WTC11 (cell line): Measurements from ENCODE around the gene VWA5B1. TPM values are rescaled to one million over a fixed set of nuclear protein-coding genes. Genes with fewer than 3 reads are reported as not detected.

ENCODE experiments used
- ATAC-seq: fragments of 200-7000 bp; cut with Tn5 transposase; 2 replicates; pipeline ENCODE4 v1.10.0; 2021; ENCODE audit warnings: mild to moderate bottlenecking, moderate library complexity
- CTCF ChIA-PET: fragments of 300-600 bp; sonication (Branson Sonifier 250); formaldehyde crosslinking; loops from one replicate; lab custom pipeline; 2021; ENCODE audit warnings: antibody characterized with exemption; lab: Charles Lee
- POLR2A ChIA-PET: fragments of 350-600 bp; sonication (Branson Sonifier 250); formaldehyde crosslinking; loops from one replicate; lab custom pipeline; 2021; ENCODE audit warnings: antibody characterized with exemption; lab: Charles Lee
- DNase-seq: peaks from one replicate; pipeline ENCODE4 v3.0.0; 2021; ENCODE audit warnings: low spot score
- H3K27ac Mint-ChIP-seq: 2 replicates; pipeline ENCODE4 v1.8.0; 2021; ENCODE audit warnings: mixed read lengths
- H3K27me3 Mint-ChIP-seq: 2 replicates; pipeline ENCODE4 v1.8.0; 2021; ENCODE audit warnings: low read depth, mild to moderate bottlenecking, moderate library complexity, mixed read lengths
- H3K36me3 Mint-ChIP-seq: 2 replicates; pipeline ENCODE4 v1.8.0; 2021; ENCODE audit warnings: mixed read lengths
- H3K4me1 Mint-ChIP-seq: 2 replicates; pipeline ENCODE4 v1.8.0; 2022; ENCODE audit warnings: mixed read lengths
- H3K4me3 Mint-ChIP-seq: 2 replicates; pipeline ENCODE4 v1.8.0; 2021; ENCODE audit warnings: mild to moderate bottlenecking, moderate library complexity, mixed read lengths
- H3K9me3 Mint-ChIP-seq: 2 replicates; pipeline ENCODE4 v1.8.0; 2021; ENCODE audit warnings: mixed read lengths
- ARID4B ChIP-seq: sonication (generic); formaldehyde crosslinking; IDR thresholded peaks from 2 replicates; pipeline ENCODE4 v1.8.0; 2023; ENCODE audit warnings: missing genetic modification reagents, mild to moderate bottlenecking, borderline replicate concordance
- ATF2 ChIP-seq: sonication (generic); formaldehyde crosslinking; IDR thresholded peaks from 2 replicates; pipeline ENCODE4 v1.8.1; 2022; ENCODE audit warnings: low read depth, missing genetic modification reagents, borderline replicate concordance
- CBFB ChIP-seq: sonication (generic); formaldehyde crosslinking; IDR thresholded peaks from 2 replicates; pipeline ENCODE4 v1.8.1; 2022; ENCODE audit warnings: mild to moderate bottlenecking, low read depth, missing genetic modification reagents
- ERG ChIP-seq: fragments of 250-450 bp; sonication (Bioruptor Pico); IDR thresholded peaks from 2 replicates; pipeline ENCODE4 v1.8.0; 2021; ENCODE audit warnings: mild to moderate bottlenecking
- ETV6 ChIP-seq: sonication (generic); formaldehyde crosslinking; IDR thresholded peaks from 2 replicates; pipeline ENCODE4 v1.8.1; 2022; ENCODE audit warnings: mild to moderate bottlenecking, missing genetic modification reagents
- GRHL2 ChIP-seq: fragments of 250-450 bp; sonication (Bioruptor Pico); IDR thresholded peaks from 2 replicates; pipeline ENCODE4 v1.8.0; 2022; ENCODE audit warnings: mild to moderate bottlenecking, moderate library complexity; ENCODE audit not compliant: insufficient replicate concordance, severe bottlenecking
- MXD4 ChIP-seq: fragments of 250-450 bp; sonication (Bioruptor Pico); IDR thresholded peaks from 2 replicates; pipeline ENCODE4 v1.8.0; 2021; ENCODE audit warnings: mild to moderate bottlenecking, moderate library complexity, borderline replicate concordance
- NFATC4 ChIP-seq: fragments of 250-450 bp; sonication (Bioruptor Pico); IDR thresholded peaks from 2 replicates; pipeline ENCODE4 v1.9.0; 2021; ENCODE audit warnings: mild to moderate bottlenecking
- NFYB ChIP-seq: sonication (generic); formaldehyde crosslinking; conservative IDR thresholded peaks from 2 replicates; pipeline ENCODE4 v1.8.0; 2022; ENCODE audit warnings: low read depth, missing genetic modification reagents
- NR2C2 ChIP-seq: sonication (generic); formaldehyde crosslinking; IDR thresholded peaks from 2 replicates; pipeline ENCODE4 v1.8.0; 2022; ENCODE audit warnings: mild to moderate bottlenecking, missing genetic modification reagents
- RELA ChIP-seq: sonication (generic); formaldehyde crosslinking; IDR thresholded peaks from 2 replicates; pipeline ENCODE4 v1.8.1; 2022; ENCODE audit warnings: missing genetic modification reagents, mild to moderate bottlenecking, borderline replicate concordance
- TEAD4 ChIP-seq: sonication (generic); formaldehyde crosslinking; IDR thresholded peaks from 2 replicates; pipeline ENCODE4 v1.8.0; 2022; ENCODE audit warnings: mild to moderate bottlenecking, missing genetic modification reagents
- ZBTB21 ChIP-seq: sonication (generic); formaldehyde crosslinking; IDR thresholded peaks from 2 replicates; pipeline ENCODE4 v1.8.1; 2023; ENCODE audit warnings: mild to moderate bottlenecking, missing genetic modification reagents, borderline replicate concordance
- ZNF232 ChIP-seq: sonication (generic); formaldehyde crosslinking; IDR thresholded peaks from 2 replicates; pipeline ENCODE4 v1.8.0; 2022; ENCODE audit warnings: mild to moderate bottlenecking, missing genetic modification reagents
- ZNF416 ChIP-seq: fragments of 250-450 bp; sonication (Bioruptor Pico); IDR thresholded peaks from 2 replicates; pipeline ENCODE4 v1.9.0; 2021; ENCODE audit warnings: mild to moderate bottlenecking, inconsistent platforms
- ZNF425 ChIP-seq: fragments of 250-450 bp; sonication (Bioruptor Pico); conservative IDR thresholded peaks from 2 replicates; pipeline ENCODE4 v1.9.0; 2021; ENCODE audit warnings: mild to moderate bottlenecking
- total RNA-seq: library from RNA; stranded (reverse); gene quantifications from 3 replicates; pipeline ENCODE4 v1.2.3, GENCODE V29; 2021
- TF ChIP-seq, protein P1 (sequence below): sonication (generic); formaldehyde crosslinking; IDR thresholded peaks from 2 replicates; pipeline ENCODE4 v1.8.1; 2022; ENCODE audit warnings: missing genetic modification reagents, borderline replicate concordance
- TF ChIP-seq, protein P2 (sequence below): fragments of 250-450 bp; sonication (Bioruptor Pico); IDR thresholded peaks from 2 replicates; pipeline ENCODE4 v1.9.0; 2021; ENCODE audit warnings: mild to moderate bottlenecking
- TF ChIP-seq, protein P3 (sequence below): fragments of 250-450 bp; sonication (Bioruptor Pico); IDR thresholded peaks from 2 replicates; pipeline ENCODE4 v1.9.0; 2021; ENCODE audit warnings: mild to moderate bottlenecking

The VWA5B1 gene
- total RNA-seq, 1 experiment from 2014 or later = 1.5 TPM

GRCh38 chr1:20348326-20348915, 57.7 kb downstream of the VWA5B1 start (continued):
- no peak for TF ChIP-seq ARID4B
- TF ChIP-seq ZNF416 (CRISPR knock-in tag) = no peak
- TF ChIP-seq, protein P1, sequence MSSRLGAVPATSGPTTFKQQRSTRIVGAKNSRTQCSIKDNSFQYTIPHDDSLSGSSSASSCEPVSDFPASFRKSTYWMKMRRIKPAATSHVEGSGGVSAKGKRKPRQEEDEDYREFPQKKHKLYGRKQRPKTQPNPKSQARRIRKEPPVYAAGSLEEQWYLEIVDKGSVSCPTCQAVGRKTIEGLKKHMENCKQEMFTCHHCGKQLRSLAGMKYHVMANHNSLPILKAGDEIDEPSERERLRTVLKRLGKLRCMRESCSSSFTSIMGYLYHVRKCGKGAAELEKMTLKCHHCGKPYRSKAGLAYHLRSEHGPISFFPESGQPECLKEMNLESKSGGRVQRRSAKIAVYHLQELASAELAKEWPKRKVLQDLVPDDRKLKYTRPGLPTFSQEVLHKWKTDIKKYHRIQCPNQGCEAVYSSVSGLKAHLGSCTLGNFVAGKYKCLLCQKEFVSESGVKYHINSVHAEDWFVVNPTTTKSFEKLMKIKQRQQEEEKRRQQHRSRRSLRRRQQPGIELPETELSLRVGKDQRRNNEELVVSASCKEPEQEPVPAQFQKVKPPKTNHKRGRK (CRISPR knock-in tag) = no peak
- no peak for TF ChIP-seq NR2C2
- no peak for TF ChIP-seq ZBTB21

- peaks cover 3% of the 10 kb centered on the region for H3K4me1 Mint-ChIP-seq
- peaks cover 8% of the 10 kb centered on the region for H3K9me3 Mint-ChIP-seq
- no peak overlapping the region for H3K27ac Mint-ChIP-seq
- ATAC-seq (no peak), DNase-seq (no peak)
- H3K27me3 Mint-ChIP-seq = peaks cover 9% of the 10 kb centered on the region
- TF ChIP-seq ERG (CRISPR knock-in tag) = no peak
- TF ChIP-seq, protein P2, sequence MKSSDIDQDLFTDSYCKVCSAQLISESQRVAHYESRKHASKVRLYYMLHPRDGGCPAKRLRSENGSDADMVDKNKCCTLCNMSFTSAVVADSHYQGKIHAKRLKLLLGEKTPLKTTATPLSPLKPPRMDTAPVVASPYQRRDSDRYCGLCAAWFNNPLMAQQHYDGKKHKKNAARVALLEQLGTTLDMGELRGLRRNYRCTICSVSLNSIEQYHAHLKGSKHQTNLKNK (CRISPR knock-in tag) = no peak
- TF ChIP-seq ETV6 = no peak
- TF ChIP-seq, protein P3, sequence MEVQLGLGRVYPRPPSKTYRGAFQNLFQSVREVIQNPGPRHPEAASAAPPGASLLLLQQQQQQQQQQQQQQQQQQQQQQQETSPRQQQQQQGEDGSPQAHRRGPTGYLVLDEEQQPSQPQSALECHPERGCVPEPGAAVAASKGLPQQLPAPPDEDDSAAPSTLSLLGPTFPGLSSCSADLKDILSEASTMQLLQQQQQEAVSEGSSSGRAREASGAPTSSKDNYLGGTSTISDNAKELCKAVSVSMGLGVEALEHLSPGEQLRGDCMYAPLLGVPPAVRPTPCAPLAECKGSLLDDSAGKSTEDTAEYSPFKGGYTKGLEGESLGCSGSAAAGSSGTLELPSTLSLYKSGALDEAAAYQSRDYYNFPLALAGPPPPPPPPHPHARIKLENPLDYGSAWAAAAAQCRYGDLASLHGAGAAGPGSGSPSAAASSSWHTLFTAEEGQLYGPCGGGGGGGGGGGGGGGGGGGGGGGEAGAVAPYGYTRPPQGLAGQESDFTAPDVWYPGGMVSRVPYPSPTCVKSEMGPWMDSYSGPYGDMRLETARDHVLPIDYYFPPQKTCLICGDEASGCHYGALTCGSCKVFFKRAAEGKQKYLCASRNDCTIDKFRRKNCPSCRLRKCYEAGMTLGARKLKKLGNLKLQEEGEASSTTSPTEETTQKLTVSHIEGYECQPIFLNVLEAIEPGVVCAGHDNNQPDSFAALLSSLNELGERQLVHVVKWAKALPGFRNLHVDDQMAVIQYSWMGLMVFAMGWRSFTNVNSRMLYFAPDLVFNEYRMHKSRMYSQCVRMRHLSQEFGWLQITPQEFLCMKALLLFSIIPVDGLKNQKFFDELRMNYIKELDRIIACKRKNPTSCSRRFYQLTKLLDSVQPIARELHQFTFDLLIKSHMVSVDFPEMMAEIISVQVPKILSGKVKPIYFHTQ (CRISPR knock-in tag) = no peak
- no peak for TF ChIP-seq CBFB (CRISPR knock-in tag)
- TF ChIP-seq ATF2 (CRISPR knock-in tag) = no peak
- TF ChIP-seq RELA (CRISPR knock-in tag) = no peak
- no peak for TF ChIP-seq ZNF425 (CRISPR knock-in tag)
- no peak for TF ChIP-seq MXD4 (CRISPR knock-in tag)
- no peak for TF ChIP-seq NFATC4 (CRISPR knock-in tag)
- no peak for TF ChIP-seq NR2C2
- TF ChIP-seq TEAD4 = no peak
- no peak for TF ChIP-seq GRHL2 (CRISPR knock-in tag)
- no peak for TF ChIP-seq NFYB (CRISPR knock-in tag)
- TF ChIP-seq ZNF232 (CRISPR knock-in tag) = no peak
- ChIA-PET CTCF (interaction anchor here (0.6 to 1.5 kb wide), 3 partner anchors 12 to 439 kb away, joined by 3 to 6 read pairs (median 4); no protein-coding TSS in a partner anchor), POLR2A (no interaction called here)
- H3K4me3 Mint-ChIP-seq = no peak overlapping the region
- no peaks in the 10 kb centered on the region for H3K36me3 Mint-ChIP-seq
Observed at GRCh38 chr1:20349561-20349960, 58.9 kb downstream of the VWA5B1 start.
